HG02840 (cell line): ENCODE measurements around the gene AKAP13.
A peak's percentile ranks its signal among the peaks of the same experiment; 100 is the strongest.
"Not testable (repeated sequence)": the region's sequence is repeated elsewhere in the genome, so short reads cannot be mapped to it uniquely, and the experiment has no call there.

ENCODE experiments used
- ATAC-seq: cut with Tn5 transposase; IDR thresholded peaks from one replicate; pipeline ENCODE4 v1.9.1; 2021; ENCODE audit warnings: mild to moderate bottlenecking, moderate library complexity, moderate number of reproducible peaks; ENCODE audit not compliant: unreplicated experiment, low FRiP score

The AKAP13 gene

DNA sequence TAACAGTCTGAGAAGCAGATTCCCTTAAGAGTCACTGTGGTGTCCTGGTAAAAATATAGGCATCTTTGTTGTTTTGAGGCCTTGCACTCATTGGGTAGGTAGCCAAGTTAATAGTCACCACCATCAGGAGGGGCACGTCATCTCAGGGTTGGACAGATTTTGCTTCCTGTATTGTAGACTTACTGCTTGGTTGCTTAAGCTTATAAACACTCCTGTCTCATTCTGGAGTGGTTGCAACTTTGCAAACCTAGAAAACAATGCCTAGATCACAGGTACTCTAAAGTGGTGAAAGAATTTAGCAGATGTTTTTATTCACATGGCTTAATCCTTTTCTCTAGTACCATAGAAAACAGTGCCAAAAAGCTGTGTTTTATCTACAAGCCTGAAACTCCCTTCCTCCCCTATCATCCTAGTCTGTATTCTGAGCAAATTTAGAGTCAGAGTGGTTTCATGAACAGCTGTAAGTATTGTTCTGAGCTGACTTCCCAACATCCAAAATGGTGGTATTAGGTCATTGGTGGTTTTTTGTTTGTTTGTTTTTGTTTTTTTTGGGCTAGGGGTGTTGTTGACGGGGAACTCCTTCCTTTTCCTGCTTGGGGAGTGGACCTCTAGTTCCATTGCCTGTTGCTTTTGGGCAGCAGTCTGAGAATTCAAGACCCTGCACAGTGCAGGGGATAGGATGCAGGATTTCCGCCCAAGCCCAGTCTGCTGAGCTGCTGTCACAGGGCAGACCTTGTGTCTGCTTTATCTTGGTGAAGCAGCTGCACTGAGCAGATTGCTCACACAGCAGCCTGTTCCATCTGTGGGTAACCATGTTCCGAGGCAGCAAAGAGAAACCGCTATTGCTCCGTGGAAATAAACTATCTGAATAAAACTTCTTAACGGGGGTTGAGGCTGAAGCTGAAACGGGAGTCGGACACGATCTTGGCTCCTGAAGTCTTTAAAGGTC is 202.0 kb downstream of the AKAP13 start:
- no peak for ATAC-seq

DNA sequence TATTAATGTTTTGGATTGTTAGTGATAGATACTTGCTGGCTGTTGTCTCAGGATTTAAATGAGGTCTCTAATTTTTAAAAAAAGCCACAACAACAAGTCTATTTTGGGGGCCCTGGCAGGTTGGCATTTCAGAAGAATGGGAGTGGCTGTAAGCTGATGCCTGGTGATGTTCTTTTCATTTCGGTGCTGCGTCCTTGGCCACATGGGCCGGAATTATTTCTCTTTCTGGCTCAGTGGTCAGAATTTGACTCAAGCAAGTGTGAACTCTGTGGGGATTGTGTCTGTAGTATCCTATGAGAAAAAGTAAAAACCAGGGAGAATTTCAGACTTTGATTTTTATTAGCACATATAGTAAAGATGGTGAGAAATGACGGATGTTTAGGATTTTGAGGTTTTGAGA is 203.0 kb downstream of the AKAP13 start:
- no peak for ATAC-seq

DNA sequence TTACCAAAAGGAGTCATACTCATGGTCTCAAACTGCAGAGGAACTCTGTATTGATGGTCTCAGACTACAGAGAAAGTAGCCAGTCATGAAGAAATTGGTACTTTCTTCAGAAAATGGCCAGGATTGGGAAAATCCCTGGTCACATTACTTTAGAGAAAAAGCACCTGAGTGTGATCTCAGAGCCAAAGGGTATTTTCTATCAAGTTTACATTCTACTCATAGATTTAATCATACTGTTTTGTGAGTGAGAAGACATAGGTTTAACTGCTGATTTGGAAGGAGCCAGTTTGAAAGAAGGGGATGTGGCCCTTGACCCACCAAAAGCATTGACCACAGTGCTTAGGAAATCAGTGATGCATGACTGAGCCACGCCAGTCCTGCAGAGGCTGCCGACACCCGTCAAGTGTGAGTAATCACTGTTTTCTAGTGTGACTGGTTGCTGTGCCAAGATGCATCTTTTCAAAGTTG is 203.6 kb downstream of the AKAP13 start:
- ATAC-seq = peak; percentile 38

DNA sequence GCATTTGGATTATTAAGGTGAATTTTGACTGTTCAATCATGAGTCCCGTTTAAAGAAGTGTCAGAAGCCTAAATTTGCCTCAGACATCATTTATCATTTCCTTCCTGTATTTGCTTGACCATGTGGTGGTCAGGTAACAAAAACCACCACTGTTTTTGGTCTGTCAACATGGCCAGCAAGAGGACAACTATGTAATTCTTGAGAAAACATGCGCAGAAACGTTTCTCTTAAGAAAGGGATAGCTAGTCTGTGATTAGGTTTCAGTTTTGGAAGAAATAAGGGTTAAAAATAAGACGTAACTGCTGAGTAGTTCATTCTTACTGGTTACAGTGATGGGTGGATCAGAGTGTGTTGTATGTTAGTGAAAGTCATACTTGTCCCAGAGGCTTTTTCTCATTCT is 204.5 kb downstream of the AKAP13 start:
- no peak for ATAC-seq

DNA sequence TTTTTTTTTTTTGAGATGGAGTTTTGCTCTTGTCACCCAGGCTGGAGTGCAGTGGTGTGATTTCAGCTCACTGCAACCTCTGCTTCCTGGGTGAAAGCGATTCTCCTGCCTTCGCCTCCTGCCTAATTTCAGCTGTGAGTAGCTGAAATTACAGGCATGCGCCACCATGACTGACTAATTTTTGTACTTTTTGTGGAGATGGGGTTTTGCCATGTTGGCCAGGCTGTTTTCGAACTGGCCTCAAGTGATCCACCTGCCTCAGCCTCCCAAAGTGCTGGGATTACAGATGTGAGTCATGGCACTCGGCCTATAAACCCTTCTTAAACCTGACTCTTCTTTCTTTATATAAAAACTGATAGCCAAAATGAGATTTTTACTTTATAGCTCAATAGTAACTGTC is 205.8 kb downstream of the AKAP13 start:
- not testable (repeated sequence) for ATAC-seq

DNA sequence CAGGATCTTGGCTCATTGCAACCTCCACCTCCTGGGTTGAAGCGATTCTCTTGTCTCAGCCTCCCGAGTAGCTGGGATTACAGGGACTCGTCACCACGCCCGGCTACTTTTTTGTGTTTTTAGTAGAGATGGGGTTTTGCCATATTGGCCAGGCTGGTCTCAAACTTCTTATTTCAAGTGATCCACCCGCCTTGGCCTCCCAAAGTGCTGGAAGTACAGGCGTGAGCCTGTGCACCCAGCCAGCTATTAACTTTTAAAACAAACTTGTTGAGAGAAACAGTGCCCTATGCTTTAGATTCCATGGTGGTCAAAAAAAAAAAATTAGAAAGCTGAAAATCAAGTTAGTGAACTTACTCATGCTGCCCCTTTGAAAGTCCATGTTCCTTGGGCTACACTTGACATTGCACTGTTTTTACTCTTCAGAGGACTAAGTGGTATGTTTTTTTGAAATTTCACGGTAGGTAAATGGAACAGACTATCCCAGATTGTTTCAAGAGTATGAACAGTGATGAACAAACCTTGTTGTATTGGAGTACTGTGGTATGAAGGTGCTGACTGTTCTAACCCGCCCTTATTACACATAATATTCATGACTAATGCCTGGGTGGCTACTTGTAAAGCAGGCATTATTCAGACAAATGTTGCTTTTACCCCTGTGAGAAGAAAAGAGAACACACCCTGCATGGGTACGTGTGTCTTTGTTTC is 207.5 kb downstream of the AKAP13 start:
- ATAC-seq = no peak

DNA sequence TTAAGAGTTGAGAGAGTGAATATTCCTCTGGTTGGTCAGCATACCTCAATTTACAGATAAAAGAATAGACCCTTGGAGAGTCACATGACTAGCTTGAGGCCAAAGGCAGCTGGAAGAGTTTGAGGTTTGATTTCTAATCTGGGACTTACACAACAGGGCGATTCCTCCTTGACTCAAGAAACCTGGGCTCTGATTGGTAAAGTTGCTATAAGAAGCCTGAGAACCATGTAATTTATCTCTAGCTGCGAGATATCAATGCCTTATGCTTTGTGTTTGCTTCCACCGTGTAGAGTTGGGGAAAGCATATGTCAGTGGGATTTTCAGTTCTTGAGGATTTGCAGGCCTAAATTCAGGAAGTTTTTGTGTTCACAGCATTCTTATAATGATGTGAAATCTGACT is 208.3 kb downstream of the AKAP13 start:
- ATAC-seq = no peak

DNA sequence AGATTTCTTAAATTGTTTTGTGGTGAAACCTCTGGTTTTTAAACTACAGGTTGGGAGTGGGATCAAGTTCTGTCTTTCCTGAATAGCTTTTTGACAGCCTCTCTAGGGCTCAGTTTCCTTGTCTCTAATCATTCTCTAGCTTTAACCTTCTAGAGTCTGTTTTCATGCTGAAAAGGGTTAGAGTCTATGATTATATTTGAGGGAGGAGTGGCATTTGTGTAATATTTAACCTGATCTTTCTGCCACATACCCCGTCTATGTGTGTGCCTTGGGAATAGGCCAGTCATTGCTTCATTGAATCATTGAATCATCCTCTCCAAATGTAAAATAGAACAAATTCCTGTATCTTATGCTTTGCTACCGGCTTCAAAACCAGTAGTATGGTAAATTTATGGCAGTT is 209.4 kb downstream of the AKAP13 start:
- ATAC-seq = no peak

DNA sequence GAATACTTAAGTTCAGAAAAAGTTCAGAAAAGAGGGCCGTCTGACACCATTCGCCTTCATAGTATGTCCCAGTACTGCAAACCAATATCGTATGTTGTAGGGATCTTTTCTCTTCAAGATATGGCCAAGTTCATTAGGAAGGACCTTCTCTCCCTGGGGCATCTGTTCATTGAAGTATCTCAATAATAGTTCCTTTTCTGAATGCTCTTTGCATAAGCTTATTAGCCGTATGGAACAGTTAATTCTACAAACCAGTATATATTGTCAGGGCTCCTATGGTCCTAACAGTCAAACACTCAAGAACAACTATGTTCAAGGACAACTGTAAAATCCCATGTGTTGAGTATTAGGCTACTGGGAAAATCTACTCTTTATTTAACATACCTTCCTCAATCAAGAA is 211.2 kb downstream of the AKAP13 start:
- no peak for ATAC-seq

DNA sequence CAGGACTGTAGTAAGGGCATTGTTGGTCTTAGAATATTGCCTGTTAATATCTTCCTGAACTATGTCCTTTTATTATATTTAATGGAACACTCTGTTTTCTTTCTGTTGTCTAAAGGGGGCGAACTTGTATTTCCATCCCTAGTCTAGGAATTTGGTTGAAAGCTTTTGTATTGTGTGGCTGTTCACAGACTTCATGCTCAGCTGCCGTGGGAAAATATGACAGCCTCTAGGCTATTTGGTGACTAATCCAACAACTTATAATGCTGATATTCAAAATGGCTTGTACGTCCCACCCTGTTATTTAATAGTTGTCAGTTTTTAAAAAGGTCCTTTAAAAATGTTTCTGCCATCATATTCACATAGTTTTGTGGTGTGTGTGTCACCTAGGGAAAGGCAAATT is 211.7 kb downstream of the AKAP13 start:
- no peak for ATAC-seq

DNA sequence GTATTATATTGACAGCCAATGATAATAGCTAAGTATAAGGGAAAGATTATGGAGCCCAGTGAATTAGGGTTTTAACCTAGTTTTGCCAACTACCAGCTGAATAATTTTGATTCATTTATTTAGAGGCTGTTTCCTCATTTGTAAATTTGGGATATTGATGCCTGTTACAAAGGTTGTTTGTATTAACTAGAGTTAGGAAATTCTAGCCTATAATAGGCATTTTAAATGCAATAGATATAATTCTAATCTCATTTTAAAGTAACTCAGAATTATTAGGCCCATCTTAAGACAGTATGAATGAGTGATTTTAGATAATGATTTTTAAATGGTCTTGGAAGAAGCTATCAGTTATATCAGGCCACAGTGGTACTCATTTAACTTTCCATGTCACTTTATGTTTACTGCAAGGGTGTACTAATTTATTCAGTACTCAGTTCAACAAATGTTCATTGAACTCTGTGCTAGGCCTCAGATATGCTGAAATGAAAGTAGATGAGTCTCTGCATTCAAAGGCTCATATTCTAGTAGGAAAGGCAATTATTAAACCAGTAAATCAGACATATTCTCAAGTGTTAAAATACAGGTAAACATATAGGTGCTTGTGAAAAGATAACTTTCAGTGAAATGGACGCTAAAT is 213.5 kb downstream of the AKAP13 start:
- ATAC-seq = no peak

DNA sequence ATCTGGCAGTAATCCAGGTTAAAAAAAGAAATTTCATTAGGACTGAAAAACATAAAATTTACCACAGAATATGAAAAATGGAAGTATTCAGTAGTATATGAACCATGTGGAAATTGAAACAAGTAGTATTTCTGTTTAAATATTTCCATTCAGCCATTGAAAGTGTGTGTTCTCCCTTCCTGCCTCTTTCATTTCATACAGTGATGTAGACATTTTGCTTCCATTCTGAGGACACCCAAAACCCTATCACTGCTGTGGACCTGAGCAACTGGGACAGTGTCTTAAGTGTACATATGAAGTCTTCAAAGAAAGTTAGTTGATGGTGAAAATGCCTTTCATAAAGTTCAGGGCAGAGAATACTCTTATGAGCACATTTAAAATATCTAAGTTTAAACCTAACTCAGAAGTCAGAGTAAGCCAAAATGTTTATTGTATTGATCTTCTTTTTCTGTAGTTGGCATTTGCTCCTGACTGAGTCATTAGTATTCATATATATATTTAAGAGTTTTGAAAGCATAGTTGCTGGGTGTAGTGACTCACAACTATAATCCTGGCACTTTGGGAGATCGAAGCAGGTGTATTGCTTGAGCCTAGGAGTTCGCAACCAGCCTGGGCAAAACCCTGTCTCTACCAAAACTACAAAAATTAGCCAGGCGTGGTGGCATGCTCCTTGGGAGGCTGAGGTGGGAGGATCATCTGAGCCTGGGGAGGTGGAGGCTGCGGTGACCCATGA is 215.6 kb downstream of the AKAP13 start:
- no peak for ATAC-seq

DNA sequence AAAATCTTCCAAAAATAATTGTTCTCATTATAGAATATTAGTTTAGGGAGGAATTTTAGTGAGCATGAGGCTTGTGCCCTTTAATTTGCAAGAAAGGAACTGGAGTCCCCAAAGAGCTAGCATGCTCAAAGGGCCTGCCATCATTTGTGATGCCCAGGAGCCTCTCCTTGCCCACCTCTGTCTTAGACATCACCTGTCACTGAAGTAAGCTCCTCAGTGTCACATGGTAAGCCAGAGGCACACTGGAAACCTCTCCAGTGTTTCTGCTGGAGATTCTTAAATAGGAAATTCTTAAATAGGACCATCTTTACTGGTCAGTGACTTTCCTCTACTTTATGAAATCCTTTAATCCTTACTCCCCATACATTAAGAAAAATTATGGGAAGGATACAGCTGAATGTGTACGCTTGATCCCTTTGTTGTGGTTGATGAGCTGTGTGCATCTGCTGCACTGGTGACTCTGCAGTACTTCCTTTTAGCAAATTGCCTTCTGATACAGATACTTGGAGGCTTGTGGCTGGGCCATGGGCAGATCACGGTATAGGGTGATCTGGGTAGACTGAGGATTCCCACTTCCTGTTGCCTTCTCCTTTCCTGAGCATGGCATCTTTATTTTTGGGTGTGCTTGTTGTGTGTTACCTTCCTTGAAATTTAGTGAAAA is 216.9 kb downstream of the AKAP13 start:
- no peak for ATAC-seq

DNA sequence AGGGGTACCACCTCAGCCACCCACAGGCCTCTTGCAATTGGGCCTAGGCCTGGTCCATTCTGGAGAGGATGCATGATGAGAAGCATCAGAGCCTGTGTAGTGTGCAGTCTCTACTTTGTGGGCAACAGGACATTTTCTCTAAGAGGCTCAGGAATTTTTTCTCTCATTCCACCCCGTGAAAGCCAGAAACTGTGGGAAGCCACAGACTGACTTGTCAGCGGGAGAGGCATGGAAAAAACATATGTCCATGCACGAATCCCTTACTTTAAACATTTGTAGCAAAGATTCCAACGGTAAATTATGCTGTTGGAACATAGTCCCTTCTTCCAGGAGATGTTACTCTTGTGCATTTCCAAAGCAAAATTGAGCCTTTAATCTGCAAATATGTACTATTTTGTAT is 217.8 kb downstream of the AKAP13 start:
- ATAC-seq = no peak

DNA sequence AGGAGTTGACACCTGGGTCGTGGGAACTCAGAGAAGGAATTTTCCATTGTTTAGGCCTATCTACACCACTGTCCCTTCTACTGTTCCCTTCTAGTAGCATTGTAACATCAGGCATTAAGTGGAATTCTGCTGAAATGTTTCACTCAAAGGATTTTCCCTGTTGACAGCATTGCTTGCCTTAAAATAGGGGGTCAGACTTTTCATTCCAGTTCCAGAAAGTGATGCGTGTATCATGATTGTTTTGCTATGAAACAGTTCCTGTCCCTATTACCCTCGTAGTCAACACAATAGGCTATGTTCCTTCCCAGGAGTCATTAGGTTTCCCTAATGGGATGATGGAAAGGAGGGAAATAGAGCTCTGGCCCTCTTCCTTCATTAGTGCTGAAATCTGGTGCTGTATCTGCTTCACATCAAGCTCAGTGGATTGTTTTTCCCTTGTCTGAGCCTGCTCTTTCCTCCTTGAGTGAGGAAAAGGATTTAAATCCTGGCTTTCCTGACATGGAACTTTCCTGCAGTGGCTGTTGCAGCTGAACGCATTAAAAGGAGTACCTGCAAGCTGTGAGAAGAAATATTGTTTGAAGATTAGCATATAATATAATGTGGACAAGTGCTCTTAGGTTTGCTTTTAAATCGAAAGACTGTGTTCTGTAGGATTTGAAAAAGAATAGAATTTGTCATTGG is 218.5 kb downstream of the AKAP13 start:
- ATAC-seq = no peak

DNA sequence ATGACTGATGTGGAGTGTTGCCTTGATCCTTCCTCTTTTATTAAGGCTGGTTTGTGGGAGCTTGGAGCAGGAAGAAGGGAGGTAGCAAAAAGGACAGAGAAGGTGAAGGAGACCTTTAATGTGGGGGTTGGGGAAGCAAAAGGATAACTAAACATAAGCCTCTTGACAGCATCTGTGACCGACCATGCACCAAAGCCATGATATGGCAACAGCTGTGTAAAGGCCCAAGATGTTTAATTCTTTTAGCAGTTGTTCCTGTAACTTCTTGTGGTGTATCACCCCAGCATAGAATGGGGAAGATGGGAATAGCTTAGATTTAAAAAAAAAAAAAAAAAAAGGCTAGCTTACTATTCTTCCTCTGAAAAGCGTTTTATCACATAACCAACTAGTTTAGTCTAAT is 219.6 kb downstream of the AKAP13 start:
- no peak for ATAC-seq

DNA sequence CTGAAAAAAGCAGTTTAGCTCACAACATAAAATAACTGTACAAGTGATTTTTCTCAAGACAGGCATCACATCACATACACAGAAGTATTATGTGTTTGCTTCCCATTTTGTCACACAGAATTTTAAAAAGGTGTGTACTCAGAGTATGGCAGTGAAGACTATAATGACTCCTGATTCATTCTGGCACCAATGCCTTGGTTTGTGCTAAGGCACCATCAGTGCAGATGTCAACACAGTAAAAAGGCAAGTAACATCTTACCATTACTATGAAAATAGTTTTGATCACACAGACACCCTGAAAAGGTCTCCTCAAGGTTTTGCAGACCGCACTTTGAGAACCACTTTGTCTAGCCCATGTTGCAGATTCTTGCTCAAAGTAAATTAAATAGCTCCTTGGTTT is 222.8 kb downstream of the AKAP13 start:
- no peak for ATAC-seq

DNA sequence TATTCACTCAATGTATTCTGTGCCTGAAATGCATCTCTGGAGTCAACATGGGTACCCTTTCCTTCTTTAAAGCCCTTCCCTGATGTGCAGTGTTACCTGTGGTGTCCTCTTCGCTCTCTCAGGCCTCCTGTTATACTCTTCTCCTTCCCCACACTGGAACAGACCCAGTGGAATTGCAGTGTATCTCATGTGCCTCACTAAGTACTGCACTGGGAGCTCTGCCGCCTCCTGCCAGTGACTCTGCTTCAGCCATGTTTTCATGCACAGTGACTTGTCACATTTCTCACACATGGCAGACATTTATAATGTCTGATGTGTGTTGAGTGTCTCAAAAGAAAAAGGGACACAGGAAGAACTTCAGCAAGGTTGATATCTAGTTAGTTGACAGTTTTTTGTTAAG is 223.3 kb downstream of the AKAP13 start:
- no peak for ATAC-seq

DNA sequence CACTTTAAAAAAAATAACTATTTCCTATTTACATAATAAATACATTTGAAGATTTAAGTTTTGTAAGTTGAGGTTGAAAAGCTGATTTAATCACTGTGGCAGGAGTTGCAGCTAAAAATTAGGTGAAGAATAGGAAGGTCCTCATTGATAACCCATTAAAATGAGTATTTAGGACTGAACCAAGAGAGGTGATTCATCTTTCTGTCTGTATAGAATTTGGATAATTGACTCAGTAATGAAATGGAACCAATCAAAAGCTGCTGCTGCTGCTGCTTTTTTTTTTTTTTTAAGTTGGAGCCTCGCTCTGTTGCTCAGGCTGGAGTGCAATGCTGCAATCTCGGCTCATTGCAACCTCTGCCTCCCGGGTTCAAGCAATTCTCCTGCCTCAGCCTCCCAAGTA is 223.8 kb downstream of the AKAP13 start:
- no peak for ATAC-seq
